Fibroblast of lung (primary cell): ENCODE data around the gene OTOGL.

Source experiments
- EZH2 ChIP-seq: IDR thresholded peaks from 2 replicates; pipeline ENCODE4 v1.5.1; 2012; ENCODE audit warnings: low read length, control low read depth, mild to moderate bottlenecking; ENCODE audit errors: missing control alignments
- TF ChIP-seq, protein P1 (sequence below), 2 donors: IDR thresholded peaks in 1 of 2; conservative IDR thresholded peaks in 1 of 2; 1 replicate in 1 of 2; 2 replicates in 1 of 2; pipeline ENCODE4 v1.5.1; 2011 to 2012; ENCODE audit warnings: low read length in 2 of 2, control low read depth in 1 of 2, inconsistent platforms in 1 of 2, low read depth in 1 of 2, mild to moderate bottlenecking in 1 of 2

DNA sequence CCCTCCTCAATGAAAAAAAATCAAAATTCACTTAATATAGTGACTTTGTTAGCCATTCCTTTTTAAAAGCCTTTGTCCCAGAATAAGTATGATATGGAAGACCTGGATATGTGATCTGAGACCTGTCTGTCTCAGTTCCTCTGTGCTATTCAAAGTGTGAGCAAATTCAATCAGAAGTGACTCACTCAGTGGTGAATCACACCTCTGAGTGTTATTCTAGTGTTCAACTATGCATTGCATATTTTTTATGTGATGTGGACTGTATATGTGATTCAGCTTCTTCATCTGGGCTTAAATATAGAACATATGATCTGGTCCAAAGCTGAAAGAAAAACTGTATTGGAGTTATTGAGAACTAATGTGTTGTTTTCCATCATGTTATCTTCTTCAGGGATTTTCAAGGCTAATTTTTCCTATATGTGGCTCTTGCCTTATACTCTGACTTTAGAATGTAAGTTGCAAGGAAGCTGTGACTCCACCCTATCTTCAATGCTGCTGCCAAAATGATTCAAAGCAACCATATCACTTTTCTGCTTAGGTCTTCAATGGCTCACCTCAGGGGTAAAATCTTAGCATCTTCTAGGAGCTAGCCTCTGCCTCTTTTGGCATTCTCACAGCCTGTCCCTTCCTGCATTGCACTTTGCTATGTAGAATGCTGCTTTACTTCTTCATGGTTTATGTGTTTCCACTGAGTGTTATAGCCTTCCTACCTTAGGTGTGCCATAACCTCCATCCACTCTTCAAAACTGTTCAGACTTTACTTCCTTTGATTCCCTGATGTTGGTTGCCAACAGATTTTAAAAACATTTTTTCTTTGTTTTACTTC is 169.8 kb downstream of the OTOGL start:
- TF ChIP-seq, protein P1, sequence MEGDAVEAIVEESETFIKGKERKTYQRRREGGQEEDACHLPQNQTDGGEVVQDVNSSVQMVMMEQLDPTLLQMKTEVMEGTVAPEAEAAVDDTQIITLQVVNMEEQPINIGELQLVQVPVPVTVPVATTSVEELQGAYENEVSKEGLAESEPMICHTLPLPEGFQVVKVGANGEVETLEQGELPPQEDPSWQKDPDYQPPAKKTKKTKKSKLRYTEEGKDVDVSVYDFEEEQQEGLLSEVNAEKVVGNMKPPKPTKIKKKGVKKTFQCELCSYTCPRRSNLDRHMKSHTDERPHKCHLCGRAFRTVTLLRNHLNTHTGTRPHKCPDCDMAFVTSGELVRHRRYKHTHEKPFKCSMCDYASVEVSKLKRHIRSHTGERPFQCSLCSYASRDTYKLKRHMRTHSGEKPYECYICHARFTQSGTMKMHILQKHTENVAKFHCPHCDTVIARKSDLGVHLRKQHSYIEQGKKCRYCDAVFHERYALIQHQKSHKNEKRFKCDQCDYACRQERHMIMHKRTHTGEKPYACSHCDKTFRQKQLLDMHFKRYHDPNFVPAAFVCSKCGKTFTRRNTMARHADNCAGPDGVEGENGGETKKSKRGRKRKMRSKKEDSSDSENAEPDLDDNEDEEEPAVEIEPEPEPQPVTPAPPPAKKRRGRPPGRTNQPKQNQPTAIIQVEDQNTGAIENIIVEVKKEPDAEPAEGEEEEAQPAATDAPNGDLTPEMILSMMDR (conservative IDR thresholded peaks at IDR 0.05 in 1 of 2, IDR thresholded peaks at IDR 0.05 in 1 of 2; ENCODE audit: low read depth in 1 of 2, low read length in 2 of 2), result no peak
- no peak for TF ChIP-seq EZH2
